Kidney epithelial cell (primary cell): ENCODE measurements around the gene NAT10. TPM values are rescaled to one million over a fixed set of nuclear protein-coding genes. Genes with fewer than 3 reads are reported as not detected.

ENCODE experiments used
- DNase-seq: peaks from one replicate; pipeline ENCODE4 v3.0.0-alpha.2; 2010; ENCODE audit warnings: low read depth
- H3K27me3 ChIP-seq: 2 replicates; pipeline ENCODE4 v1.6.0; 2011; ENCODE audit warnings: low read length; ENCODE audit not compliant: control insufficient read depth, insufficient read depth
- H3K36me3 ChIP-seq: 2 replicates; pipeline ENCODE4 v1.5.1; 2011; ENCODE audit warnings: low read length; ENCODE audit not compliant: control insufficient read depth, insufficient read depth
- H3K4me3 ChIP-seq: 2 replicates; pipeline ENCODE4 v1.5.1; 2011; ENCODE audit warnings: low read depth, mild to moderate bottlenecking, control low read depth, low read length
- CTCF ChIP-seq: IDR thresholded peaks from 2 replicates; pipeline ENCODE4 v1.5.1; 2011; ENCODE audit warnings: mild to moderate bottlenecking, moderate library complexity, low read length, control low read depth, inconsistent platforms; ENCODE audit not compliant: insufficient read depth, poor library complexity, severe bottlenecking
- total RNA-seq: library from RNA; depleted of rRNA; stranded (reverse); fragments of >200 nt; gene quantifications from 2 replicates; pipeline ENCODE4 v1.2.3, GENCODE V29; 2015

NAT10 gene
- total RNA-seq, 1 donor from 2014 or later, result 21.7 TPM

GRCh38 chr11:34154059-34154875 lies 48.8 kb downstream of the NAT10 start:
- no peak for TF ChIP-seq CTCF
- no peak for DNase-seq
- Histone ChIP-seq H3K36me3 (peaks cover 8% of the 10 kb centered on the region), H3K27me3 (no peaks in the 10 kb centered on the region), H3K4me3 (no peak overlapping the region)

- H3K36me3 ChIP-seq, result peaks cover 8% of the 10 kb centered on the region
- no peaks in the 10 kb centered on the region for H3K27me3 ChIP-seq
- no peak for DNase-seq
- no peak for TF ChIP-seq CTCF
- no peak overlapping the region for H3K4me3 ChIP-seq
These were observed 49.8 kb downstream of the NAT10 start for GRCh38 chr11:34155057-34155756.

GRCh38 chr11:34155757-34156062 lies 50.3 kb downstream of the NAT10 start:
- H3K27me3 ChIP-seq, result no peaks in the 10 kb centered on the region
- TF ChIP-seq CTCF, result no peak

GRCh38 chr11:34157163-34157562 lies 51.7 kb downstream of the NAT10 start:
- H3K36me3 ChIP-seq, result peaks cover 4% of the 10 kb centered on the region
- no peak for DNase-seq
- H3K27me3 ChIP-seq, result no peaks in the 10 kb centered on the region
- no peak for TF ChIP-seq CTCF
- no peak overlapping the region for H3K4me3 ChIP-seq

More at GRCh38 chr11:34155757-34156062, 50.3 kb downstream of the NAT10 start:
- no peak for DNase-seq
- peaks cover 8% of the 10 kb centered on the region for H3K36me3 ChIP-seq
- H3K4me3 ChIP-seq, result no peak overlapping the region

- DNase-seq, result no peak
- H3K27me3 ChIP-seq, result no peaks in the 10 kb centered on the region
- no peak for TF ChIP-seq CTCF
- peaks cover 4% of the 10 kb centered on the region for H3K36me3 ChIP-seq
- no peak overlapping the region for H3K4me3 ChIP-seq
These were observed 53.2 kb downstream of the NAT10 start for GRCh38 chr11:34158661-34159060.
